ENCODE measurements around the gene CNGA1. TPM values are rescaled to one million over a fixed set of nuclear protein-coding genes. Genes with fewer than 3 reads are reported as not detected.

CNGA1 gene
- total and polyA plus RNA-seq, 12 donors: 0.06 to 1.8 (median 0.37) TPM; not detected in 3

DNA sequence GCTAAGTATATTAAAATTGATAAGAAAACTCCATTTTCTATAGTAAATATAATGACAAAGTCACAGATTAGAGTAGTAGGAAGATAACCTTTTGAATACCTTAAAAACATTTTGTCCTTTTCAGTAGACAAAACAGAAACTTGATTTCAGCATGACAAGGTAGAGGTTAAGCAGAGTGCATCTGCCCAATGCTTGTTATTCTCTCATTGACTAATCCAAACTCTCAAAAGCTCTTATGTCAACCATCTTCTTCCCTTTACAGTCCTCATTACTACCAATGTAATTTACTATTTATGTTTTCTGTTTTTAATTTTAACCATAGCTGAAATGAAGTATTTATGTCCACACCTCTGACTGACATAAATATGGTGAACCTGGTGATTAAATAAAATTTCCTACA lies 11.2 kb upstream of the CNGA1 start:
- H3K27ac ChIP-seq: no peak overlapping the region
- intact Hi-C loops (cut with DNase I): no loop called here

DNA sequence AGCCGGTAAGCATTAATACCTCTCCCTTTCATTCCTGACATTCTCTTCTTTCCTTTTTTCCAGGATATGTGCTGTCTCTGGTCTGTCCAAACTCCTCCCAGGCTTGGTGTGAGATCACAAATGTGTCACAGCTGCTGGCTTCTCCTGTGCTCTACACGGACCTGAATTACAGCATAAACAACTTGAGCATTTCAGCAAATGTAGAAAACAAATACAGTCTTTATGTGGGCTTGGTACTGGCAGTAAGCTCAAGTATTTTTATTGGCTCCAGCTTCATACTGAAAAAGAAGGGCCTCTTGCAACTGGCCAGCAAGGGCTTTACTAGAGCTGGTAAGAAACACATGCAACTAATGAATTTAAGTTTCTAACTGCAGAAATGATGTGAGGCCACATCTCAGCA lies 8.5 kb upstream of the CNGA1 start:
- WGBS, 2 donors: 8 to 19% methylated on average over 2 of the region's 2 CpGs

More for the DNA sequence above, 11.2 kb upstream of the CNGA1 start:
- ATAC-seq: no peak
- H3K27me3 ChIP-seq: peaks cover 0 to 6% (median 0%) of the 10 kb centered on the region in 7 donors
- no peaks in the 10 kb centered on the region for H3K36me3 ChIP-seq
- no peaks in the 10 kb centered on the region for H3K9me3 ChIP-seq
- no peak overlapping the region for H3K4me3 ChIP-seq
- DNase-seq: no peak
- peaks cover 0 to 5% (median 0%) of the 10 kb centered on the region in 9 donors for H3K4me1 ChIP-seq
- TF ChIP-seq, protein P1, sequence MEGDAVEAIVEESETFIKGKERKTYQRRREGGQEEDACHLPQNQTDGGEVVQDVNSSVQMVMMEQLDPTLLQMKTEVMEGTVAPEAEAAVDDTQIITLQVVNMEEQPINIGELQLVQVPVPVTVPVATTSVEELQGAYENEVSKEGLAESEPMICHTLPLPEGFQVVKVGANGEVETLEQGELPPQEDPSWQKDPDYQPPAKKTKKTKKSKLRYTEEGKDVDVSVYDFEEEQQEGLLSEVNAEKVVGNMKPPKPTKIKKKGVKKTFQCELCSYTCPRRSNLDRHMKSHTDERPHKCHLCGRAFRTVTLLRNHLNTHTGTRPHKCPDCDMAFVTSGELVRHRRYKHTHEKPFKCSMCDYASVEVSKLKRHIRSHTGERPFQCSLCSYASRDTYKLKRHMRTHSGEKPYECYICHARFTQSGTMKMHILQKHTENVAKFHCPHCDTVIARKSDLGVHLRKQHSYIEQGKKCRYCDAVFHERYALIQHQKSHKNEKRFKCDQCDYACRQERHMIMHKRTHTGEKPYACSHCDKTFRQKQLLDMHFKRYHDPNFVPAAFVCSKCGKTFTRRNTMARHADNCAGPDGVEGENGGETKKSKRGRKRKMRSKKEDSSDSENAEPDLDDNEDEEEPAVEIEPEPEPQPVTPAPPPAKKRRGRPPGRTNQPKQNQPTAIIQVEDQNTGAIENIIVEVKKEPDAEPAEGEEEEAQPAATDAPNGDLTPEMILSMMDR (IDR thresholded peaks at IDR 0.05): no peak

DNA sequence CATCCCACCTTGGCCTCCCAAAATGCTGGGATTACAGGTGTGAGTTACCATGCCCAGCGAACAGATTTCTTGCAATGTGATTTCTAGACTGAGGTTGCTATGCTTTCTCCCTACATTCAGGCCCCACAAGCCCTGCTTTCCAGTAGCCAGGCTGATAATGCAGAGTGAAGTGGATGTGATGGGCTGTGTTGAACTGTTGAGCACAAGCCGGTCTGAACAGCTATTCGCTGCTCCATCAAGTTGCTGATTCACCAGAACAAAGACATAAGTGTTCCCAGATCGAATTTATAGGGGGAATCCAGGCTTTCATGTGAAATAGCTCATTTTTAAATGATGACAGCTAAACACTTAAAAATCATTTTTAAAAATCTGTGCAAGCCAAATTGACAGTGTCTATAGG lies 8.0 kb upstream of the CNGA1 start:
- 43 to 67% methylated on average over 4 of the region's 4 CpGs for WGBS, 2 donors
- no peak for ATAC-seq
- intact Hi-C loops (cut with DNase I): no loop called here
- no peaks in the 10 kb centered on the region for H3K4me1 ChIP-seq
- H3K27me3 ChIP-seq: peaks cover 0 to 12% (median 0%) of the 10 kb centered on the region in 7 donors
- H3K9me3 ChIP-seq: no peaks in the 10 kb centered on the region
- H3K4me3 ChIP-seq: no peak overlapping the region
- H3K27ac ChIP-seq: no peak overlapping the region
- DNase-seq: no peak
- H3K36me3 ChIP-seq: no peaks in the 10 kb centered on the region
- TF ChIP-seq, protein P1 (IDR thresholded peaks at IDR 0.05): no peak

More for the DNA sequence above, 8.5 kb upstream of the CNGA1 start:
- intact Hi-C loops (cut with DNase I): no loop called here
- no peaks in the 10 kb centered on the region for H3K4me1 ChIP-seq
- no peaks in the 10 kb centered on the region for H3K36me3 ChIP-seq
- no peak overlapping the region for H3K27ac ChIP-seq
- DNase-seq: no peak
- no peaks in the 10 kb centered on the region for H3K9me3 ChIP-seq
- ATAC-seq: no peak
- no peak overlapping the region for H3K4me3 ChIP-seq
- peaks cover 0 to 12% (median 0%) of the 10 kb centered on the region in 7 donors for H3K27me3 ChIP-seq
- TF ChIP-seq, protein P1 (IDR thresholded peaks at IDR 0.05): no peak

DNA sequence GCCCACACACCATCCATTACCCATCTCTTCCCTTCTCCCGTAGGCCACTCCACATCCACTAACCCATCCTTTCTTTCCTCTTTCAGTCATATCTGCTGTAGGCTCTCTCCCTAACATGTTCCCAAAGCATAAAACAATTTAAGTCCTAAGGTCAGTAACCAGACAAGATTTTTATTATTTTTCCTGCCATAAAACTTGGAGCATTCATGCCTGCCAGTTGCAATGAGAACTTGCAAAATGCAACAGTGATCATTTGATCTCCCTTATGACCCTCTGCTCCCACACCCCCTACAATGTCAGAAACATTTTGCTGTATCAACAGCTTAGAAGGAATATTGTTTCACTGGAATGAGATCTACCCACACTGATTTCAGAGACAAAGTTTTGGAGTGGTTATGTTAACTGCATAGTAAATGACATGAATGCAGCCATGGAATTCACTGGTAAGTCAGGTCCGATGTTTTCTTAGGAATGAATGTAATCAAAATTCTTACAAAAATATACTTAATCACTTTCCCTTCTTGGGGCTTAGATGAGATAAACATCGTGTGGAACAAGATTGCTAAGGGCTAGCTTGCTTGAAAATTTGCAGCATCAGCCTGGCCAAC lies 5.8 kb upstream of the CNGA1 start:
- Histone ChIP-seq H3K4me1 (peaks cover 0 to 3% (median 1%) of the 10 kb centered on the region in 9 donors), H3K4me3 (no peak overlapping the region), H3K27ac (no peak overlapping the region), H3K36me3 (no peaks in the 10 kb centered on the region), H3K27me3 (peaks cover 0 to 31% (median 2%) of the 10 kb centered on the region in 7 donors), H3K9me3 (no peaks in the 10 kb centered on the region)
- WGBS, 2 donors: 73 to 77% methylated on average over 3 of the region's 3 CpGs
- DNase-seq (no peak), ATAC-seq (no peak)
- TF ChIP-seq, protein P1 (IDR thresholded peaks at IDR 0.05): no peak
- intact Hi-C loops (cut with DNase I): no loop called here

Measured in heart right ventricle (tissue), 16 donors.